LHCN-M2 (cell line): ENCODE measurements around the gene B9D1. TPM values are rescaled to one million over a fixed set of nuclear protein-coding genes. Genes with fewer than 3 reads are reported as not detected.
A peak's percentile ranks its signal among the peaks of the same experiment; 100 is the strongest.

Source experiments
- DNase-seq: peaks from one replicate; pipeline ENCODE4 v3.0.0-alpha.2; 2012; ENCODE audit warnings: low read depth
- polyA plus RNA-seq: library from polyadenylated mRNA; unstranded; fragments of >200 nt; gene quantifications from one replicate; pipeline ENCODE4 v1.2.1, GENCODE V29; 2012; ENCODE audit warnings: missing spikeins
- total RNA-seq: library from RNA; depleted of rRNA; stranded (reverse); fragments of >200 nt; gene quantifications from 2 replicates; pipeline ENCODE4 v1.2.3, GENCODE V29; 2014; rRNA removed

The B9D1 gene
- total RNA-seq = 21.6 and 37.9 TPM in 2 replicates
- 37.3 TPM for polyA plus RNA-seq

DNA sequence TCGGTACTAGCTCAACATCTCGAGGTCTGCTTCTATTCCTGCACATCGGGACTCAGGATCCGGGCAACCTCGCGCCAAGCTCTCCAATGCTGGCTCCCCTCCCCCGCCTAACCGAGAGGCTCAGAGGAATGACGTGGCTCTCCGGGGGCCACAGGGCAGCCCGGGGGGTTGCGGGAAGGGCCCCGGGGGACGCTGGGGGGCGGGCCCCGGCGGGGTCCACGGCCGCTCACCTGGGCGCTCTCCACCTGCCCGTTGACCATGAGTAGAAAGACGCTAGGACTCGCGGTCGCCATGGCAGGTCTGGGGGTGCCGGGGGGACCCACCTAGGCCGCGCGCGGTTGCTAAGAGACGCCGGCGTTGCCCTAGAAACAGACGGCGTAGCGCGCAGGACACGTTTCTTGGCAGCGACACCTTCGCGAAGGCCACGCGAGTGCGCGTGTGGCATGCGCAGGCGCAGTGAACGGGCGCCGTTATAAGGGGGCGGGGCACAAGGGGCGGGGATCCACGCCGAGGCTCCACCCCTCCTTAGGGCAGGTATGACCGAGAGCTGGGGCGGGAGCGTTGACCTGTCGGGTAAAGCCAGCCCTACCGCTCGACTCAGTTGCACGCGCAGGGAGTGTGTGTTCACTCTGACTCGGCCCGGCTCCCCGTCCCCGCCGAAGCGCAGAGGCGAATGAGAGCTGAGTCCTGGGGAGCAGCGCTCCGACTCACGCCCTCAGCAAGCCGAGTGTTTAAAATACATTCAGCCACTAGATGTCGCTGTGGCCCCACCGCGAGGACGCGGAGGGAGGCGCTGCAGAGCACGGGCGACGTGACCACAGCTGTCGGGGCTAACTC, at the start of gene B9D1:
B9D1 (minus strand) TSS at position 447 of the 837 bp plus-strand sequence; CDS start at position 293, 154 bp downstream.
- peak; percentile 88 for DNase-seq

DNA sequence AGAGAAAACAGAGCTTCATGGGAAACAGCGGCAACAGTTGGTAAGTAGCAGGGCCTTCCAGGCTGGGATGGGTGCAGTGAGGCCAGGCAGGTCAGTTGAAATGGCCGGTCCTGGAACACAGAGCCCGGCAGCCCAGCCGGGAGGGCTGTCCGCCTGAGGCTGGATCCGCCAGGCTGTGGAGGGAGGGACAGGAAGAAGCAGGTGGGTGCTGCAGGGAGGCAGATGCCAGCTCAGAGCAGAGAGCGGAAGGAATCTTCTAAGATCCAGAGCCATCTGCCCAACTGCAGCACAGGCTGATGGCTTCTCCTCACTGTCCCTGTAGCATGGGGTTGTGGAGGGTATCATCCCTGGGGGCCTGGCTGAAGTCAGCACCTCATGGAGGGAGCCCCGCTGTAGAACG, 49.1 kb upstream of the B9D1 start:
- no peak for DNase-seq

GRCh38 chr17:19410875-19411620, 48.5 kb upstream of the B9D1 start, which contains the start of gene RNF112:
Gene RNF112, plus strand, starts transcription at chr17:19411232. Its CDS starts 177 bp downstream, at chr17:19411409.
- no peak for DNase-seq

DNA sequence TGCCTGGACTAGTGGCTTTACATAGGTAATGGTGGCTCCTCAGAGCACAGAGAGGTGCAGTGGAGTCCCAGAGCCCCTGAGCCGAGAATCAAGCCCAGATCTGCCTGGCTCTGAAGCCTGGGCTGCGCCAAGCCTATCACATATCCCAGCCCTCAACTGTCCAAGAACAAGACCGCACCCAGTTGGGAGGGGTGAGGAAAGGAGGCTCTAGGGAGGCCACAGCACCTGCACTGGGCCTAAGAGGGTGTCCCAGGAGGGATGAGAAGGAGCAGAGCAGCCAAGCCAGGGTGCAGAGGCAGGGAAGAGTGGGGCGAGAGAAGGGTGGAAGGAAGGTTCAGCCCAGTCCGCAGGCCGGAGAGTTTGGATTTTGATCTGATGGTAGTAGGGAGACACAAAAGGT, 47.6 kb upstream of the B9D1 start:
- no peak for DNase-seq

DNA sequence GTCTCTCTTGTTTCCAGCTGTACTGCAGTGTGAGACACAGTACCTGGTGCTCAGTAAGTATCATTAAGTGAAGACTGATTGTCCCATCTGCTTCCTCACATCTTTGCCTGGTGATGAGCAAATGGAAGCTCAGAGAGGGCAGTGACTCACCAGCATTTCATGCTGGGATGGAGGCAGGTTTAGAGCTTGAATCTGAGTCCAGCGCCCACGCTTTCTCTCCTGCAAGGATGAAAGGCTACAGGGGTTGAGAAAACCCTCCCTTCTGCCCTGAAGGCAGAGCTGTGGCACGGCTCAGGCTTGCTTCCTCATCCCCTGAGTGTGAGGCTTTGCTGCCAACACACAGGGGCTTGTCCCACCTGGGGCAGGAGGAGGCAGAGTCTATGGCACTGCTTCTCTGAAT, 47.0 kb upstream of the B9D1 start:
- peak; percentile 73 for DNase-seq

- no peak for DNase-seq
These were observed 46.5 kb upstream of the B9D1 start for GRCh38 chr17:19409066-19409465.

GRCh38 chr17:19408346-19408710, 45.8 kb upstream of the B9D1 start:
- no peak for DNase-seq

- no peak for DNase-seq
These were observed 45.2 kb upstream of the B9D1 start for GRCh38 chr17:19407601-19408345.

DNA sequence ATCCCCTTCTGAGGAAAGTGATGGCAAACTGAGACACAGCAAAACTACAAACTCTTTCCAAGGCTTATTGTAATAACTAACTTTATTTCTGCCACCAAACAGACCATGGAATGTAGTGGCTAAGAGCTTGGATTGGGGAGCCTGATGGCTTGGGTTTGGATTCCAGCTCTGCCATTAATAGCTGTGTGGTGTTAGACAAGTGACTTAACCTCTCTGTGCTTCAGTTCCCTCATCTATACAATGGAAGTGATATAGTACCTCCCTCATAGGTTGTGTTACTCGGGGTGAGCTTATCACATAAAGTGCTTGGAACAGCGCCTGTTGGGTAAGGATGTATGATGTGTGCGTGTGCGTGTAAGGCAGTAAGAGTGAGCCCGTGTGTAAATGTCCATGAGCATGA, 42.6 kb upstream of the B9D1 start:
- DNase-seq = no peak

- DNase-seq = no peak
These were observed 41.7 kb upstream of the B9D1 start for GRCh38 chr17:19404264-19404663.

DNA sequence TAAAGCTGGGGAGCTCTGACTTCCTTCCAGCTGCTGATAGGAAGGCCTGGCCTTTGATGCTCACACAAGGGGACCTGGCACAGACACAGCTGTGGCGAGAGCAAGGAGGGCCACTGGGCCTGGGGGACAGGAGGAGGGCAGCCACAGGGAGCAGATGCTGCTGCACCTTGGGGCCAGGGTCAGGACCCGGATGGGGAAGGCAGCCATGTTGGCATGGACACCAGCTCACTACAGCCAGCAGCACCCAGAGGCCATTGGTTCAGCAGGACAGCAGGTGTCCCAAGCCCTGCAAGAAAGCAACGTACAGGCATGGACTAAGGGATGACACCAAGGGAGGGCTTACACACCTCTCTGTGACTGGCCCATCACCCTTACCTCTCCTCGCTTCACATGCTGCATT, 40.5 kb upstream of the B9D1 start:
- DNase-seq = no peak

GRCh38 chr17:19402171-19402570, 39.6 kb upstream of the B9D1 start:
- no peak for DNase-seq

DNA sequence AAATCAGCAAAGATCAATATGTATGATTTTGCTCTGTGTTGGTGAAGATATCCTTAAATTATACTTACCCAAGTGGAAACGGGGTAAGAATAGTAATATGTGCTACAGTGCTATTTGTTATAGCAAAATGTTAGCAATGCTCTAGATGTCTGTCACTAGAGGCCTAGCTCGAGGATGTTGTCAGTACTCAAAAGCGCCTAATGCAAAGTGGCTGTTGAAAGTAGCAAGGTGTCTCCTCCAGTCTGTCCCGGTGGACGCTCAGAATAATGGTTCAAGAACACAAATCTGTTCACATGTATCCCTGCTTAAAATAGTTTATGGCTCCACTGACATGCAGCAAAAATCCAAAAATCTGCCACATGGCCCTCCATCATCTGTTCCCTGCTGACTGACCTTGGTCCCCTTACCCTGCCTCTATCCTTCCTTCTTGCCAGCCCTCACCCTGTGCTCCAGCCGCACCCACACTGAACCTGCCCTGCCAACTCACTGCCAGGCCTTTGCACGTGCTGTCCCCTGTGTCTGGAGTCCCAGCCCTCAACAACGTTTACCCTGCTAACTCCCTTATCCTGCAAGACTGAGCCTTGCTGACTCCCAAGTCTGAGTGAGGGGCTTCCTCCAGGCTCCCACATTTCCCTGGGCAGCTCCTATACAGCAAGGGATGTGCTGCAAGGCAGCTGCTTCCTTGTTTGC, 38.9 kb upstream of the B9D1 start:
- DNase-seq = no peak

GRCh38 chr17:19399750-19400450, 37.4 kb upstream of the B9D1 start:
- no peak for DNase-seq

DNA sequence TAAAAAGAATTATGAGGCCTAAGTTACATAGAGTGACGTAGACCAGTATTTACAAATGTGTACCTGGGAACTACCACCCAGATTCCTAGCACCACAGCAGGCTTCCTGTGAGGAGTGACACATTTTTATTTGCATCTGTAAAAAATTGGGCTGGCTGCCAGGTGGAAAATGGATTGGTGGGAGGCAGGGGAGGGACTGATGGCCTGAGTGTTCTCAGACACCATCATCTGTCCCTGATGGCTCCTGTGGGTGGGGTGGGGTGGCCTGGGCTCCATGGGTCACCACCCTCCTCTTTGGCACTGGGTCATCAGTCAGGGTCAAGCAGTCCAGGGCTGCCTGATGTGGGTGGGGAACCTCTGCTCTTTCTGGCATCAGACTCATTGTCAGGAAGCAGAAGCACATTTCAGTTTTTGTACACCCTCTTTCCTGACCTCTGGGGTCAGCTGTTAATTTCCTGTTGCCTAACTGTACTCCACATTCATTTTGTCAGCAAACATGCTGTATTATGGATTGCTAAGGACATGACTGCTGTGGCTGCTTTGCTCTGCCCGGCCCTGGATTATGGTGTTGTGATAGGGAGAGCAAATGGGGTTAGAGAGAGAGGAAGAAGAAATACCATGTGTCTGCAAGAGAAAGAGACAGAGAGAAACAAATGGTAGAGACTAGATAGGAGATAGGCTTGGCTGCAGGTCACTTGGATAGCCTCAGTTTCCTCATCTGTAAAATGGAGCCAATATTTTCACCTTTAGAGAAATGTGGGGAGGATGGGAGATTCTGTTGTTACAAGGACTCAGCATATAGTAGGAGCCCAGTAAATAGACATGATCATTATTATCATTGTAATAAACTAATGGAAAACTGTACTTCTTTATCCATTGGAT, 36.0 kb upstream of the B9D1 start:
- DNase-seq = peak; percentile 38

DNA sequence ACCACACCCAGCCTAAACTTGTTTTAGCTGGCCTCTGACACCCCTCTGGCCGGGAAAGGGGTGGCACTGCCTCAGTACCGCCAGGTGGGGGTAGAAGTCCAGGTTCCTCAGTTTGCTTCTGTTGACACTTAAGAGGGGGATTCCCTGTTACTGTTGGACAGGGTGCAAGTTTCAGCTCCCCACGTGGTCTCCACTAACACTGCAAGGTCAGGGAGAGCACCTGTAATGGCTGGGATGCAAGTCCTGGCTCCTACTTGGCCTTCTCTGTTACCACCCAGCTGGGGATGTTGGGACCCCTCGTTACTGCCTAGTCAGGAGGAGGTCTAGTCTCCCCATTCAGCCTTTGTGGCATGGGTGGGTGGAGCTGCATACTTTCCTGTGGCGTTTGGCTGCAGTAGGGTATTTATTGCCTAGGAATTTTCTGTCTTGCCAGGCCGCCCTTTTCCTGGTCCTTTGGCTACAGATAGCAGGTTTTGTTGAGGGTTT, 35.1 kb upstream of the B9D1 start:
- no peak for DNase-seq

DNA sequence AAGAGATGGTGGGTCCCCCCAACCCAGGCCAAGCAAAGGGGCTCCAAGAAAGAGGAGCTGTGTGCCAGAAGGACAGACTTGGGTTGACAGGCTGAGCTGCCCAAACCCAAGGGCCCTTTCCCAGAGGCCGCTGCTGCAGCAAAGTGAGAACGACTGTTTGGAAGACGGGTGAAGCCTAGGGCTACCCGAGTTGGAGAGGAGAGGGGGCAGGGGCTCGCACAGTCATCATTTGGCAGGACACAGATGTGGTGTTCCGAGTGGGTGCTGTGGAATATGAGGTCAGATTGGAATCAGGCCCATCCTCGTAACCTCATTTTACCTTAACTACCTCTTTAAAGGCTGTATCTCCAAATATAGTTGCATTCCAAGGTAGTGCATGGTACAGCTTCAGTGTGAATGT, 29.8 kb upstream of the B9D1 start:
- no peak for DNase-seq

DNA sequence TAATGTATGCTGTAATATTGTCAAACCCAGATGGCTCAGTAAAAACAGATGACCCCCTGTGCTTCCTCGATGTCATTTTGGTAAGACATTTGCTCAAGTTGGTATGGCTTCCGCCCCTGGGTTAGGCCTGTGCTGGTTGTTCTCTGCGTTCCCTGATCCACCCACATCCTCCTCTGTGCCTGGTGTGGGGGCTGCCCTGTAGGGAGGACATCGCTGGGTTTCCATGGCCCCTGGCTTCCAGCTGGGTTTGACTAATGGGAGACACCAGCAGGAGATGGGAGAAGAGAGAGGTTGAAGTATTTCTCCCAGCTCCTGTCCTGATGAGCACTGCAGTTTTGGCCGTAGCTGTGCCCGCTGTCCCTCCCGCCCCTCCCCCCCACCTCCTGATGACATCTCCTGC, 28.9 kb upstream of the B9D1 start:
- DNase-seq = no peak

DNA sequence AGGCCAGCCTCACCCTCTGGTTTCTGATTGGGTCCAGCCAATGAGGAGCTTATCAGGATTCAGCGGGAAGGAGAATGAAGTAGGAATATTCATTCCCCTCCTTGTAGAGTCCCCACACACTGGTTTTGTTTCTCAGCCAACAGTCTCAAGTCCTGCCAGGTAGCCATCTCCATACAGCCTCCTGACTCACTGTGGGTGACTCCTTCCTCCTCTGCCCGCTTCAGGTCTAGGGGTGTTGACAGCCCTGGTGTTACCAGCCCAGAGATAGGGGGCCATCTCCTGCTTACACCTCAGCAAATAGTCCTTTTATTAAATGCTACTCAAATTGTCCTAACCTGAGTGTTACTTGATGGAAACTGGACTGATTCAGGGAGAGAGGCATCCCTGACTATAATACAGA, 28.4 kb upstream of the B9D1 start:
- DNase-seq = no peak
